Subcutaneous abdominal adipose tissue (tissue), 5 donors: Measurements from ENCODE around the gene LRRC75A.

ENCODE experiments used
- H3K27ac ChIP-seq: one replicate; pipeline ENCODE4 v1.7.0; 2013; ENCODE audit warnings: low read depth, mild to moderate bottlenecking, inconsistent platforms, low read length, moderate library complexity
- H3K27me3 ChIP-seq, 5 donors: one replicate each; pipeline ENCODE4 v1.7.0; 2013; ENCODE audit warnings: low read length in 5 of 5, inconsistent platforms in 1 of 5; ENCODE audit not compliant: control insufficient read depth in 5 of 5, insufficient read depth in 4 of 5
- H3K36me3 ChIP-seq, 5 donors: one replicate each; pipeline ENCODE4 v1.7.0; 2013; ENCODE audit warnings: low read length in 5 of 5; ENCODE audit not compliant: control insufficient read depth in 5 of 5, insufficient read depth in 5 of 5
- H3K4me1 ChIP-seq, 5 donors: one replicate each; pipeline ENCODE4 v1.7.0; 2013; ENCODE audit warnings: low read length in 5 of 5, mild to moderate bottlenecking in 3 of 5, moderate library complexity in 1 of 5; ENCODE audit not compliant: control insufficient read depth in 5 of 5, insufficient read depth in 5 of 5
- H3K4me3 ChIP-seq, 5 donors: one replicate each; pipeline ENCODE4 v1.7.0; 2013; ENCODE audit warnings: low read length in 5 of 5, low read depth in 1 of 5
- H3K9ac ChIP-seq, 5 donors: one replicate each; pipeline ENCODE4 v1.7.0; 2013; ENCODE audit warnings: low read length in 5 of 5, mild to moderate bottlenecking in 4 of 5, moderate library complexity in 3 of 5
- H3K9me3 ChIP-seq, 5 donors: one replicate each; pipeline ENCODE4 v1.7.0; 2013; ENCODE audit warnings: low read length in 5 of 5; ENCODE audit not compliant: control insufficient read depth in 5 of 5
- donor health status: healthy.
- donor health status: healthy.
- donor health status: healthy.
- donor health status: healthy.
- donor health status: healthy.

The LRRC75A gene

GRCh38 chr17:16516594-16517051 is 24.6 kb upstream of the LRRC75A start:
- peaks cover 2 to 17% (median 6%) of the 10 kb centered on the region in 5 donors for H3K27me3 ChIP-seq
- H3K36me3 ChIP-seq: no peaks in the 10 kb centered on the region
- H3K4me1 ChIP-seq: peaks cover 0 to 9% (median 3%) of the 10 kb centered on the region in 5 donors
- no peaks in the 10 kb centered on the region for H3K9me3 ChIP-seq
- H3K9ac ChIP-seq: no peak overlapping the region
- peak overlapping the region in 2 of 5 donors; percentile 9 to 30 for H3K4me3 ChIP-seq
- no peak overlapping the region for H3K27ac ChIP-seq

GRCh38 chr17:16515933-16516332 is 23.9 kb upstream of the LRRC75A start:
- Histone ChIP-seq H3K27ac (no peak overlapping the region), H3K9ac (no peak overlapping the region), H3K27me3 (peaks cover 2 to 17% (median 6%) of the 10 kb centered on the region in 5 donors), H3K36me3 (no peaks in the 10 kb centered on the region), H3K4me1 (peaks cover 0 to 9% (median under 1%) of the 10 kb centered on the region in 5 donors), H3K9me3 (no peaks in the 10 kb centered on the region), H3K4me3 (no peak overlapping the region)

- H3K4me1 ChIP-seq: peaks cover 0 to 9% (median 0%) of the 10 kb centered on the region in 5 donors
- H3K9me3 ChIP-seq: no peaks in the 10 kb centered on the region
- H3K9ac ChIP-seq: no peak overlapping the region
- no peaks in the 10 kb centered on the region for H3K36me3 ChIP-seq
- no peak overlapping the region for H3K4me3 ChIP-seq
- H3K27ac ChIP-seq: no peak overlapping the region
- H3K27me3 ChIP-seq: peaks cover 2 to 17% (median 6%) of the 10 kb centered on the region in 5 donors
Observed at GRCh38 chr17:16513873-16514272, 21.9 kb upstream of the LRRC75A start.

GRCh38 chr17:16512011-16512410 is 20.0 kb upstream of the LRRC75A start:
- peaks cover 0 to 9% (median 2%) of the 10 kb centered on the region in 5 donors for H3K27me3 ChIP-seq
- H3K36me3 ChIP-seq: no peaks in the 10 kb centered on the region
- H3K27ac ChIP-seq: no peak overlapping the region
- H3K4me3 ChIP-seq: no peak overlapping the region
- H3K9me3 ChIP-seq: no peaks in the 10 kb centered on the region
- peaks cover 0 to 9% (median 0%) of the 10 kb centered on the region in 5 donors for H3K4me1 ChIP-seq
- H3K9ac ChIP-seq: no peak overlapping the region

GRCh38 chr17:16511593-16511992 is 19.6 kb upstream of the LRRC75A start:
- peaks cover 0 to 5% (median 0%) of the 10 kb centered on the region in 5 donors for H3K4me1 ChIP-seq
- H3K9ac ChIP-seq: no peak overlapping the region
- no peaks in the 10 kb centered on the region for H3K9me3 ChIP-seq
- H3K36me3 ChIP-seq: no peaks in the 10 kb centered on the region
- no peak overlapping the region for H3K4me3 ChIP-seq
- H3K27me3 ChIP-seq: peaks cover 0 to 6% (median 2%) of the 10 kb centered on the region in 5 donors
- H3K27ac ChIP-seq: no peak overlapping the region

- Histone ChIP-seq H3K9ac (no peak overlapping the region), H3K27ac (no peak overlapping the region), H3K9me3 (no peaks in the 10 kb centered on the region), H3K4me1 (no peaks in the 10 kb centered on the region), H3K4me3 (no peak overlapping the region), H3K36me3 (no peaks in the 10 kb centered on the region), H3K27me3 (no peaks in the 10 kb centered on the region)
Observed at GRCh38 chr17:16507918-16508533, 16.0 kb upstream of the LRRC75A start.

GRCh38 chr17:16506188-16506587 is 14.2 kb upstream of the LRRC75A start:
- H3K4me1 ChIP-seq: no peaks in the 10 kb centered on the region
- H3K27ac ChIP-seq: no peak overlapping the region
- H3K36me3 ChIP-seq: no peaks in the 10 kb centered on the region
- H3K27me3 ChIP-seq: no peaks in the 10 kb centered on the region
- H3K4me3 ChIP-seq: no peak overlapping the region
- no peak overlapping the region for H3K9ac ChIP-seq
- no peaks in the 10 kb centered on the region for H3K9me3 ChIP-seq

- Histone ChIP-seq H3K9me3 (no peaks in the 10 kb centered on the region), H3K36me3 (no peaks in the 10 kb centered on the region), H3K4me1 (no peaks in the 10 kb centered on the region), H3K9ac (no peak overlapping the region), H3K27me3 (no peaks in the 10 kb centered on the region), H3K4me3 (no peak overlapping the region), H3K27ac (no peak overlapping the region)
Observed at GRCh38 chr17:16504984-16505383, 13.0 kb upstream of the LRRC75A start.

- Histone ChIP-seq H3K9me3 (no peaks in the 10 kb centered on the region), H3K36me3 (no peaks in the 10 kb centered on the region)
Observed at GRCh38 chr17:16496820-16497489, 5.0 kb upstream of the LRRC75A start.

More at GRCh38 chr17:16496820-16497489, 5.0 kb upstream of the LRRC75A start:
- Histone ChIP-seq H3K4me3 (no peak overlapping the region), H3K27ac (no peak overlapping the region), H3K4me1 (peaks cover 0 to 7% (median 5%) of the 10 kb centered on the region in 5 donors), H3K27me3 (peaks cover 0 to 6% (median 0%) of the 10 kb centered on the region in 5 donors), H3K9ac (no peak overlapping the region)
